ENCODE measurements around the gene SIGLEC14. TPM values are rescaled to one million over a fixed set of nuclear protein-coding genes. Genes with fewer than 3 reads are reported as not detected.
"Not testable (repeated sequence)": the region's sequence is repeated elsewhere in the genome, so short reads cannot be mapped to it uniquely, and the experiment has no call there.

Gene SIGLEC14
- total RNA-seq, 2 experiments from 2014 or later: 0.14 to 0.36 TPM

DNA sequence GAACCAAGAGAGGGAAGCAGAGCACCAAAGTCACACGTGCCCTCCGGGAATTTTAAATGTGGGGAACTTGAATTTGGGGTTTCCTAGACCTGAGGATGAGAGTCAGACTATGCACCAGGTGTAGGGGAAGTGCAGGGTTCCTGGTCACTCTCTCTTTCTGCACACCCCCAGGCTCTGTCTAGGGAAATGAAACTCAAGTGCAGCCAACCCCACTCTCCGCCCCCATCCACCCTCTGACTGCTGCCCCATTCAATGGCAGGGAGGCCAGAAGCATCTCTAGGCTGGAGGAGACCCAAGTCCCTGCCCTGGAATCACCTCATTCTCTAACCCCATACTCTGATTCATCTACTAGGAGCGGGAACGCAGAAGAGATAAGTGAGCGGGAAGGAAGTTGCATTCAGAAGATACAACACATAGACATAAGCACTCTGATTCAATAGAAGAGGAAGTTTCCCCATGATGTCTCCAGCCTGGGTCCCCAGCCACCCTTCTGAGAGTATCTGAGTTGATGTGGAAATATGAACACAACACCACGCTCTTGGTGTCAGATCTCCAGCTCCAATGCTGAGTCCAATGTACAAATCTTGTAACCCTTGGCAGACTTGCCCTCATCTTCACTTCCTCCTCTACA, 4.7 kb upstream of the SIGLEC14 start:
- peaks cover 62% of the 10 kb centered on the region for H3K27me3 Mint-ChIP-seq
- H3K36me3 Mint-ChIP-seq: no peaks in the 10 kb centered on the region

DNA sequence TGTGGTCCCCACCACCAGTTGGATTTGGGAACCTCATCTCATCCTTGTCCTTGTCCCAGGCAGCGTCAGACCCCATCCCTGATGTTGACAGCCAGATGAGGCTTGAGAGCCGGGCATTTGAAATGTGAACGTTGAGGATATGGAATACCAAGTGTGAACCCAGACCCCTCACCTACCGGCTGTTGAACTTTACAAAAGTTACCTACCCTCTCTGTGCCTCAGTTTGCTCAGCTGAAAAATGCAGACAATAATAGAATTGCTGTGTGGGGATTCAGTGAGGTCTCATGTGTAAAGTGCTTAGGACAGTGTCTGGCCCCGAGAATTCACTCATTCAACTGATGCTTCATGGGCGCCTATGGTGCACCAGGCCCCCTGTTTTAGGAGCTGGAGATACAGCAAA, 693 bp upstream of the SIGLEC14 start:
- no peaks in the 10 kb centered on the region for H3K9me3 Mint-ChIP-seq
- peaks cover 61% of the 10 kb centered on the region for H3K27me3 Mint-ChIP-seq
- H3K36me3 Mint-ChIP-seq: no peaks in the 10 kb centered on the region
- H3K4me3 Mint-ChIP-seq: no peak overlapping the region
- H3K27ac Mint-ChIP-seq: no peak overlapping the region
- no peak for DNase-seq
- no peaks in the 10 kb centered on the region for H3K4me1 Mint-ChIP-seq

More for the DNA sequence above, 4.7 kb upstream of the SIGLEC14 start:
- no peaks in the 10 kb centered on the region for H3K9me3 Mint-ChIP-seq
- no peak overlapping the region for H3K4me3 Mint-ChIP-seq
- no peak for DNase-seq
- no peaks in the 10 kb centered on the region for H3K4me1 Mint-ChIP-seq
- no peak overlapping the region for H3K27ac Mint-ChIP-seq

DNA sequence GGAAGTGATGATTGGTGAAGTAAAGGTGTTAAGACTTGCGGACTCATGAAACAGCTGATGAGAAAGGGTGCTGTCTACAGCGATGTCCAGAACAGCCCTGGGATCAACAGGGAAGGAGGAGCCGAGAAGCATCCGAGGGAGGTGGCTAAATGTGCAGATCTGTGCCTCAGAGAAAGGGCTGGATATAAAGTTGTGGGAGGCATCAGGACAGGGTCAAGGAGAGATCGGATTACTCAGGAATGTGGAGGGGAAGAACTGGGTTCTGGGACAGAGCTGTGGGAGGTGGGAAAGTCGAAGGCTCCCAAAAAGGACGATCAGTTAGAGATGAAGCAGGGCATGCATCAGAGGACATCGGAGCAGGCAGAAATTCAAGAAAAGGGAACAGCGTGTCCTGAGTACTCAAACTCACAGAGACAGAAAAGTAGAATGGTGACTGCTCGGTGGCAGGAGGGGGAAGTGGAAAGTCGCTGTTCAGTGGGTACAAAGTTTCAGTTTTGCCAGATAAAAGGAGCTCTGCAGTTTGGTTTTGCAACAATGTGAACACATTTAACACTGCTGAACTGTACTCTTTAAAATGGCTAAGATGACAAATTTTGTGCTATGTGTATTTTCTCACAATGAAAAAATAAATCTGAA, 1.9 kb downstream of the SIGLEC14 start:
- no peak for DNase-seq
- H3K4me3 Mint-ChIP-seq: peak overlapping the region; percentile 9
- H3K36me3 Mint-ChIP-seq: no peaks in the 10 kb centered on the region
- no peak overlapping the region for H3K27ac Mint-ChIP-seq
- no peaks in the 10 kb centered on the region for H3K4me1 Mint-ChIP-seq
- H3K9me3 Mint-ChIP-seq: no peaks in the 10 kb centered on the region
- peaks cover 59% of the 10 kb centered on the region for H3K27me3 Mint-ChIP-seq

DNA sequence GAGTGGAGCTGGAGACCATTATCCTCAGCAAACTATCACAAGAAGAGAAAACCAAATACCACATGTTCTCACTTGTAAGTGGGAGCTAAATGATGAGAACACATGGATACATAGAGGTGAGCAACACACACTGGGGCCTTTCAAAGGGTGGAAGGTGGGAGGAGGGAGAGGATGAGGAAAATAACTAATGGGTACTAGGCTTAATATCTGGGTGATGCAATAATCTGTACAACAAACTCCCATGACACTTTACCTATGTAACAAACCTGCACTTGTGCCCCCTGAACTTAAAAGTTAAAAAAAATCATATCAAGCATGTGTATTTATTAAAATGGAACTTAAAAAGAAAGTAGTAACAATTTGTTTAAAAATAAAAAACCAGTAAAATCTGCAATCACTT, 5.0 kb downstream of the SIGLEC14 start:
- Mint-ChIP-seq H3K4me3 (no peak overlapping the region), H3K36me3 (no peaks in the 10 kb centered on the region), H3K27ac (no peak overlapping the region), H3K27me3 (peaks cover 66% of the 10 kb centered on the region), H3K4me1 (no peaks in the 10 kb centered on the region), H3K9me3 (peaks cover 4% of the 10 kb centered on the region)
- no peak for DNase-seq

GRCh38 chr19:51640386-51640785, 6.2 kb downstream of the SIGLEC14 start:
- DNase-seq: no peak
- Mint-ChIP-seq H3K4me3 (no peak overlapping the region), H3K36me3 (no peaks in the 10 kb centered on the region), H3K27ac (no peak overlapping the region), H3K4me1 (no peaks in the 10 kb centered on the region), H3K9me3 (peaks cover 4% of the 10 kb centered on the region), H3K27me3 (peaks cover 69% of the 10 kb centered on the region)

- H3K36me3 Mint-ChIP-seq: no peaks in the 10 kb centered on the region
- H3K27ac Mint-ChIP-seq: no peak overlapping the region
- no peaks in the 10 kb centered on the region for H3K4me1 Mint-ChIP-seq
Observed at GRCh38 chr19:51639916-51640315, 6.7 kb downstream of the SIGLEC14 start.

GRCh38 chr19:51637362-51637978, 9.2 kb downstream of the SIGLEC14 start:
- Mint-ChIP-seq H3K9me3 (peaks cover 4% of the 10 kb centered on the region), H3K4me1 (no peaks in the 10 kb centered on the region), H3K36me3 (no peaks in the 10 kb centered on the region), H3K27me3 (peaks cover 52% of the 10 kb centered on the region), H3K4me3 (no peak overlapping the region), H3K27ac (no peak overlapping the region)
- DNase-seq: no peak

More at GRCh38 chr19:51639916-51640315, 6.7 kb downstream of the SIGLEC14 start:
- peaks cover 64% of the 10 kb centered on the region for H3K27me3 Mint-ChIP-seq
- DNase-seq: no peak
- peaks cover 4% of the 10 kb centered on the region for H3K9me3 Mint-ChIP-seq
- no peak overlapping the region for H3K4me3 Mint-ChIP-seq

- DNase-seq: no peak
- Mint-ChIP-seq H3K27ac (no peak overlapping the region), H3K4me3 (no peak overlapping the region), H3K27me3 (peaks cover 37% of the 10 kb centered on the region), H3K36me3 (no peaks in the 10 kb centered on the region), H3K4me1 (no peaks in the 10 kb centered on the region), H3K9me3 (peaks cover 1% of the 10 kb centered on the region)
Observed at GRCh38 chr19:51632126-51632525, 14.5 kb downstream of the SIGLEC14 start.

GRCh38 chr19:51630315-51630714, 16.3 kb downstream of the SIGLEC14 start, which contains the start of gene SIGLEC5:
SIGLEC5 (minus strand) TSS chr19:51630401; CDS start chr19:51630335, 66 bp downstream.
- peaks cover 31% of the 10 kb centered on the region for H3K27me3 Mint-ChIP-seq
- not testable (repeated sequence) for H3K4me3 Mint-ChIP-seq, H3K27ac Mint-ChIP-seq, DNase-seq, H3K36me3 Mint-ChIP-seq, H3K4me1 Mint-ChIP-seq, H3K9me3 Mint-ChIP-seq

GRCh38 chr19:51628153-51628939, 18.3 kb downstream of the SIGLEC14 start:
- Mint-ChIP-seq H3K27me3 (peaks cover 34% of the 10 kb centered on the region), H3K9me3 (no peaks in the 10 kb centered on the region), H3K4me3 (no peak overlapping the region), H3K4me1 (no peaks in the 10 kb centered on the region), H3K27ac (no peak overlapping the region), H3K36me3 (no peaks in the 10 kb centered on the region)
- DNase-seq: no peak

- no peak overlapping the region for H3K27ac Mint-ChIP-seq
- H3K36me3 Mint-ChIP-seq: no peaks in the 10 kb centered on the region
- no peak for DNase-seq
- peaks cover 36% of the 10 kb centered on the region for H3K27me3 Mint-ChIP-seq
- H3K4me3 Mint-ChIP-seq: no peak overlapping the region
- H3K9me3 Mint-ChIP-seq: peaks cover 3% of the 10 kb centered on the region
- H3K4me1 Mint-ChIP-seq: no peaks in the 10 kb centered on the region
Observed at GRCh38 chr19:51627491-51628138, 19.0 kb downstream of the SIGLEC14 start.

DNA sequence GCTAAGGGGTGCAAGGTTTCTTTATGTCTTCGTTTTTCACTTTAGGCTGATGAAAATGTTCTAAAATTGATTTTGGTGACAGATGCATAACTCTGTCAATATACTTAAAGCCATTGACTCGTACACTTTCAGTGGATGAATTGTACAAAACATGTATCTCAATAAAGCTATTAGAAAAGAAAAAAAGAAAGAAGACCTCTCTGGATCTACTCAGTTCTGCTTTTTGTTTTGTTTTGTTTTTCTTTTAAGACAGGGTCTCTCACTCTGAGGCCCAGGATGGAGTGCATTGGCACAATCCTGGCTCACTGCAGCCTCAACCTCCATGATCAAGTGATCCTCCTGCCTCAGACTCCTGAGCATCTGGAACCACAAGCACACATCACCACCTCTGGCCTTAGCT, 19.9 kb downstream of the SIGLEC14 start:
- Mint-ChIP-seq H3K4me1 (no peaks in the 10 kb centered on the region), H3K27ac (no peak overlapping the region), H3K27me3 (peaks cover 27% of the 10 kb centered on the region), H3K9me3 (peaks cover 6% of the 10 kb centered on the region), H3K4me3 (no peak overlapping the region), H3K36me3 (no peaks in the 10 kb centered on the region)
- no peak for DNase-seq

- Mint-ChIP-seq H3K36me3 (no peaks in the 10 kb centered on the region), H3K27me3 (peaks cover 11% of the 10 kb centered on the region), H3K4me1 (no peaks in the 10 kb centered on the region), H3K9me3 (peaks cover 6% of the 10 kb centered on the region), H3K27ac (no peak overlapping the region), H3K4me3 (no peak overlapping the region)
- no peak for DNase-seq
Observed at GRCh38 chr19:51621178-51621577, 25.4 kb downstream of the SIGLEC14 start.

GRCh38 chr19:51615991-51616390, 30.6 kb downstream of the SIGLEC14 start:
- no peaks in the 10 kb centered on the region for H3K4me1 Mint-ChIP-seq
- no peak overlapping the region for H3K27ac Mint-ChIP-seq
- H3K27me3 Mint-ChIP-seq: peaks cover 25% of the 10 kb centered on the region
- no peak for DNase-seq
- no peak overlapping the region for H3K4me3 Mint-ChIP-seq
- peaks cover 7% of the 10 kb centered on the region for H3K9me3 Mint-ChIP-seq
- H3K36me3 Mint-ChIP-seq: peaks cover 4% of the 10 kb centered on the region

GRCh38 chr19:51614789-51615188, 31.8 kb downstream of the SIGLEC14 start:
- H3K4me3 Mint-ChIP-seq: no peak overlapping the region
- no peak for DNase-seq
- H3K9me3 Mint-ChIP-seq: peaks cover 7% of the 10 kb centered on the region
- no peak overlapping the region for H3K27ac Mint-ChIP-seq
- H3K36me3 Mint-ChIP-seq: peaks cover 4% of the 10 kb centered on the region
- H3K4me1 Mint-ChIP-seq: no peaks in the 10 kb centered on the region
- peaks cover 25% of the 10 kb centered on the region for H3K27me3 Mint-ChIP-seq
